Non-pigmented ciliary epithelial cell (primary cell): ENCODE results near the gene KMT5C.

Experiments used
- DNase-seq: peaks from one replicate; pipeline ENCODE4 v3.0.0-alpha.2; 2010; ENCODE audit warnings: low read depth

KMT5C gene

DNA sequence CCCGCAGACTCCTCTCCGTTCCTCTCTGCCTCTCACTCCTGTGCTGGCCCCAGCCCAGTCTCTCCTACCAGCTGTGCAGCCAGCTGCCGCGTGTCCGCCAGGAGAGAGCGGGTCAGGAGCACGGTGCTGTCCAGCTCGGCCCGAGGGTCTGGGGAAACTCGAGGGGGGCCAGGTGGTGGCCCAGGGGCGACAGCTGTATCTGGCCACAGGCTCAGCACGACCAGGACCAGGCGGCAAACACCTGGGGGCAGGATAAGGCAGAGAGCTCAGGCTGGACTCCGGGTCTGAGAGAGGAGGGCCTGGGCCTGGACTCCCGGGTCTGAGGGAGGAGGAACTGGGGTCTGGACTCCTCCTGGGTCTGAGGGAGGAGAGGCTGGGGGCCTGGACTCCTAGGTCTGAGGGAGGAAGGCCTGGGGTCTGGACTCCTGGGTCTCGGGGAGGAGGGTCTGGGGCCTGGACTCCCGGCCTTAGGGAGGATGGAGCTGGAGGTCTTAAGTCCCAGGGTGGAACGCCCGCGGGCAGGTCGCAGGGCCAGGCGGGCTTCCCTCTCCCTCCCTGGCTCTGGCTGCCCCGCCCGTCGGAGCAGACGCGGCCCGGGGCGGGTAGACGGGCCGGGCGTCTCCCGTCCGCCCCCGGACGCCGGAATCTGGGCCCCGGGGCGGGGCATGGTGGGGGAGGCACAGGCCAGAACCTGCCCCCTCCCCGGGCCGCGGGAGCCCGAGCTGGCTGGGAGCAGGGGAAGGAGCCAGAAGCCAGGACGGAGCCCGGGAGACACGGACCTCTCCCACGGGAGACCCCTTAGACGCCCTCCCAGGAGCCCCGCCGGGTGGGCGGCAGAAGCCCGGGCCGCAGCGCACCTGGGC is 29.3 kb downstream of the KMT5C start:
- no peak for DNase-seq

DNA sequence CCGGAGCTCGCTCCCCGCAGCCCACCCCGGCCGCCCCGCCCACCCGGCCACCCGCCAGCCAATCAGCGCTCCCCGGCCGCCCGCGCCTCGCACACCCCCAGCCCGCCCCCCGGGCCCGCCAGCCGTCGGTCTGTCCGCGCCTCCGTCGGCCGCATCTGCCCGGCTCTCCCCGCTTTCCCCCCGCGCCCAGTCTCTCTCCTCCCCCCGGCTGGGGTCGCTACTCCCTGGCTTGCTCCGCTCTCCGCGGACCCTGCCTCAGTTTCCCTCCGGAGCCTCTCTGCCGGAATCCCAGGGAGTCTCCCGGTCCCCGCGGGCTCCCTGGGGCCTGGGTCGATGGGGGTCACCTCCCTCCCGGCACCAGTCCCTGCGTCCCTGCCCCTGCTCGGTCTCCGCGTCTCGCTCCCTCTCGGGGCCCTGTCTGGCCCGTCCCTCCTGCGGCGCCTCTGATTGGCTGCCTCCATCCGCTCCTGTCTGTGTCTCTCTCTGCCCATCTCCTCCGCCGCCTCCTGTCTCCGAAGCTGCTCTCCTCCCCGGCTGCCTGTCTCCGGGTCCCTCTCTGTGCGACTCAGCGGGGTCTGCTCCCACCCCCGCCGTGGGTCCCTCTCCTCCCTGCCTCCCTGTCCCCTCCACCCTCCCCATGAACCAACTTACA is 30.1 kb downstream of the KMT5C start:
- DNase-seq = no peak

DNA sequence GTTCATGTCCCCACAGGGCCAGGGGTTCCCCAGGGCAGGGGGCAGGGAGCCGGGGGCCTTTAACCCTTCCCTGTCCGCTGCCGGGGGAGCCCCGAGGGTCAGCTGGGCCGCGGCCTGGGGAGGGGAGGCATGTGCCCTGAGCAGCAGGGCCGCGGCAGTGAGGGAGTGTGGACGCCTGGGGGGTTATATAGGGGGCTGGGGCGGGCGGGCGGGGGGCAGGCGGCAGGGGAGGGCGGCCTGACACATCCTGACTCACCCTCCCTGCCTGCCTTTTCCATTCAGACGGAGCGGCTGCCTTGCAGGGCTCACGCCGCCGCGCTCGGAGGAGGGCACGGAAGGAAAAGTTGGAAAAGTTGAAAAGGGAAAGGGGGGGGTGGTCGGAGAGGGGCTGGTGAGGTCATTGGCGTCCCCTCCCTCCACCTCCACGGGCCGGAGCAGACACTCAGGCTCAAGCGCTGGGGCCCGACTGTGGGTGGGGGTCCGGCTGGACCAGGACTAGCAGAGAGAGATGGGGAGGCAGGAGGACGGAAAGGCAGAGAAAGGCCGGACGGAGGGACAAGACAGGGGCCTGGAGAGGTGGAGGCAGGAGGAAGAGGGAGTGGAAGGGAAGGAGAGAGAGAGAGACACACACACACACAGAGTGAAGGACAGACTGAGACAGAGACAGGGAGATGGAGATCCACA is 30.8 kb downstream of the KMT5C start, which contains the start of gene IL11:
Gene IL11, minus strand, starts transcription at position 159 of the 684 bp plus-strand sequence. Its CDS starts 153 bp downstream, at position 6.
- no peak for DNase-seq

DNA sequence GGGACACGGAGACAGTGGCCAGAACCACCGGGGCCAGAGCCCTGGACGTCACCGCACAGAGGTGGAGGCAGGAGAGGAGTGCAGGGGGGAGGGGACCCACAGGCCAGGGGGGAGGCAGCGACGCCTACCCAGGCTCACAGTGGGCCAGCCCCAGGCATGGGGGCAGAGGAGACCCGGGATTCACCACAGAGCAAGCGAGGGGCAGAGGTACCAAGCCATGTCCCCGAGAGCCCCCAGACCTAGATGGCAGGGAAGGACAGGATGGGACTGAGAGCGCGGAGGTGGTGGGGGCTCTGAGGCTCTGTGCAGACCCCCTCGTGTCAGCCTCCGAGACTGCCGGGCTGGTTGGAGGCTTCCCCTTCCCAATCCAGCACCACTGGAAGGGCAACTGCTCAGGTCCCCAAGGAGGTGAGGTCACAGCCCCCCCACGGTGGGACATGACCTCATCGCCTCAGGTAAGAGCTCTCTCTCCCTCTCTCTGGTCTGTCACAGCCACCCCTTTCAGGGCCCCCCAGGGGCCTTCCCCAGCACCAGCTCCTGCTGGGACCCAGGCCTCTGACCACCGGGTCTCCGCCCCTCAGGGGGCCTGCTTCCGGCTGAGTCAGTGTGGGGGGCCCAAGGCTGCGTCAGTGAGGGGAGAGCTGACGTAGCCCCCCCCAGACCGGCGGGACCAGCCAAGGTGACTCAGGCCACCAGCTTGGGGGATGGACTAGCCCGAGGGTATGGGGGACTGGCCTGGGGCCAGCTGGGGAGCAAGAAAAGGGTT is 32.8 kb downstream of the KMT5C start:
- no peak for DNase-seq

DNA sequence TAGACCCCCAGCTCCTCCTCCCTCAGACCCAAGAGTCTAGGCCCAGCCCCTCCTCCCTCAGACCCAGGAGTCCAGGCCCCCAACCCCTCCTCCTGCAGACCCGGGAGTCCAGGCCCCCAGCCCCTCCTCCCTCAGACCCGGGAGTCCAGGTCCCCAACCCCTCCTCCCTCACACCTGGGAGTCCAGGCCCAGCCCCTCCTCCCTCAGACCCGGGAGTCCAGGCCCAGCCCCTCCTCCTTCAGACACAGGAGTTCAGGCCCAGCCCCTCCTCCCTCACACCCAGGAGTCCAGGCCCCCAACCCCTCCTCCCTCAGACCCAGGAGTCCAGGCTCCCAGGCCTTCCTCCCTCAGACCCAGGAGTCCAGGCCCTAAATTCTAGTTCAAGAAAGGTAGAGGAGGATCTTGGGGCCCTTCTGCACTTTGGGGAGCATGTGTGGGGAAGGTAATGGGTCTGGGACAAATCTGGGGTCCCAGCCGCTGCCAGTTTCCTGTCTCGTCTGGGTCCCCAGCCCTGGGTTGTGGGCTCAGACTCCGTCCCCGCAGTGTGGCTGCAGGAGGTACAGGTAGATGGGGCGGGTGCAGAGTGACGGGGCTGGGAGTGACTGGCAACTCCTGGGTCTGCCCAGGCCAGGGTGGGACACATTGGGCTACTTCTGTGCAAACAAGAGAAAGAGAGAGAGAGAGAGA is 33.8 kb downstream of the KMT5C start:
- DNase-seq = no peak

DNA sequence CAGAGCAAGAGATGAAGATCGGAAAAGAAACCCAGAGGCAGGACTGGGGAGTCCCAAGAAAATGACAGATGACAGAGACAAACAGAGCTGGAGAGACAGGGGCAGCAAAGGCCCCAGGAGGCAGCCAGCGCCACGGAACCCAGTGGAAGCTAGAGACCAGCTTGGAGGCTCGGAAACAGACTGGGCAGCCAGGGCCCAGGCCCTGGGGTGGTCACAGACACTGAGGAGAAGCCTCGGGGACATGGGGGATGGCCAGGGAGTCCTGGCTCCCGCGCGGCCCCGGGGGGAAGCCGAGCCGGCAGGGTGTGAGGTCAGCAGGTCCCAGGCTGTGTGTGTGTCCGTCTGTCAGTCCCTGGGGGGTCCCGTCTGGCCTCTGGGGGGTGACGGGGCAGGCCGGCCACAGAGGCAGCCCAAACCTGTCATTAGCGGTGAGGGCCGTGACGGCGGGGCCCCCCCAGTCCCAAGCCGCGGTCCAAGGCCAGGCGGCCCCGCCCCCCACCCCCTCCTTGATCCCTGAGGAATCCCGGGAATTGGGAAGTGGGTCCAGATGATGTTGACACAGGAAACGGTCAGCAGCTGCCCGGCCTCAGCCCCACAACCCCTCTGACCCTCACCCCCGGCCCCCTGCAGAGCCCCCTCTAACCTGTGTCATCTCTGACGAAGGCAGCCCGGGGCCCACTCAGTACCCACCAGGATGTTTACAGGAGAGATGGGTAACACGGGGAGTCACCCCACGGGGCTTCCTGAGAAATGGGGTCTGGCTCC is 34.5 kb downstream of the KMT5C start:
- no peak for DNase-seq

DNA sequence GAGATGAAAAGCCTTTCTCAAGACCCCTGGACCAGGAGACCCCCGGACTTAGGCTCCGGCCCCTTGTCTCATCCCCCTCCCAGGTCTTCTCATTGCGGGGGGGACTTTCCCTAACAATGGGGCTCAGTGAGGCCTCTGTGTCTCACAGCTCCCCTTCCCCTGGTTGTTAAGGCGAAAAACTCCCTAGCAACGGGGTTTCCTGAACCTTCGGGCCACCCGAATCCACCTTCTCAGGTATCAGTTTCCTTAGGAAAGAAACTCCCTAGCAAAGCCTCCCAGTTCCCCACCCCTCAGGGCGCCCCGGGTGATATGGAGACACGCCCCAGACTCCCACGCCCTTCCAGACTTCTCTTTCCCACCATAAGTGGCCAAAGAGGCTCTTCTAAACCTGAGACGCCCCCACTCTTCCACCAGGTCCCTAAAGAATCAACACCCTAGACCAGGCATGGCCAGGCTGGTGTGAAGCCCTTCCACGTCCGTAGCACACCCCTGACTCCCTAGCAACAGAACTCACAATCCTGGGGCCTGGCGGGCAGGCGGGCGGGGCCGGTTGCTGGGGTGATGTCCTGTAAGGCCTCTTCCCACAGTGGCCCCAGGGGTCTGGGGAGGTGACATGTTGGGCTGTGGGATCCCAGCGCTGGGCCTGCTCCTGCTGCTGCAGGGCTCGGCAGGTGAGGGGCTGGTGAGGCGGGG is 36.7 kb downstream of the KMT5C start, which contains the start of gene TMEM190:
Gene TMEM190, plus strand, starts transcription at position 586 of the 693 bp plus-strand sequence. Its CDS starts 28 bp downstream, at position 614.
- no peak for DNase-seq

DNA sequence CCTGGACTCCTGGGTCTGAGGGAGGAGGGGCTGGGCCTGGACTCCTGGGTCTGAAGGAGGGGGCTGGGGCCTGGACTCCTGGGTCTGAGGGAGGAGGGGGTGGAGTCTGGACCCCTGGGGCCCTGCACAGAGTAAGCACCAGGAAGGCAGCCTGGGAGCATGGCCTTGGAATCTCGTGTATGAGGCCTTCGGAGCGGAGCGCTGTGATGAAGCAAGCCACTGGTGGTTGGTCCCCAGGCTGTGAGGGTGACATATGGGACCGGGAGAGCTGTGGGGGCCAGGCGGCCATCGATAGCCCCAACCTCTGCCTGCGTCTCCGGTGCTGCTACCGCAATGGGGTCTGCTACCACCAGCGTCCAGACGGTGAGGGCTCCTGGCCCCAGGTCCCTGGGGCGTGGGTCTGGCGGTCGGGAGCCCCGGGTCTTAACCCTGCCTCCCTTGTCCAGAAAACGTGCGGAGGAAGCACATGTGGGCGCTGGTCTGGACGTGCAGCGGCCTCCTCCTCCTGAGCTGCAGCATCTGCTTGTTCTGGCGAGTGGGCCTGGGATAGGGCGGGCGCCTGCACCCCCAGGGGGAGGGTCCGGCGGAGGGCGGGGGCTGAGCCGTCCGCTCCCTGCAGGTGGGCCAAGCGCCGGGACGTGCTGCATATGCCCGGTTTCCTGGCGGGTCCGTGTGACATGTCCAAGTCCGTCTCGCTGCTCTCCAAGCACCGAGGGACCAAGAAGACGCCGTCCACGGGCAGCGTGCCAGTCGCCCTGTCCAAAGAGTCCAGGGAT is 37.9 kb downstream of the KMT5C start:
- no peak for DNase-seq

DNA sequence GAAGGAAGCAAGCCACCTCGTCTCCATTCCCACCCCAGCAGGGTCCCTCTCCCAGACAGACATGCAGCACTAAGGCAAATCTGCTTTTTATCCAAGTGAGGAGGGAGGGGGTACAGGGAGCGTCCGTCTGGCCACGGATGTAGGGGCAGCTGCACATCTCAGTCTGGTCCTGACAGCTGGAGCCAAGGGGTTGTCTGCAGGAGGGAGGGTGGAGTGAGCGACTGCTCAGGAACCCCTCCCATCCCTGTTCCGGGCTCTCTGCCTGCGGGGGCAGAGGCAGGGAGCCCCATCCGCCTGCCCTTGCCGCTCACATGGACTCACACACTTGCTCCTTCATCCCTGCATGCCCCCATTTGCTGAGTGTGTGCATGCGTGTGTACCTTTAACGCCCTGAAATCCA is 39.5 kb downstream of the KMT5C start:
- DNase-seq = no peak

DNA sequence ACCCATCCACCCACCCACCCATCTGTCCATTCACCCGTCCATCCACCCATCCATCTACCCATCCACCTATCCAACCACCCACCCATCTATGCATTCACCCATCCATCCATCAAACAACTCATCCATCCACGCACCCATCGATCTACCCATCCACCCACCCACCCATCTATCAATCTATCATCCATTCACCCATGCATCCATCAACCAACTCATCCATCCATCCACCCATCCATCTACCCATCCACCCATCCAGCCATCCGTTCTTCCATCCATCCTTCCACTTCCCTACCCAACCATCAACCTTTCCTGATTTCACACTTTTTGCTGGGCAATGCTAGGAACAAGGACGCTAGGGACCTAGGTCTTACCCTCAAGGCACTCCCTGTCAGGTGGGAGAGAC is 42.3 kb downstream of the KMT5C start:
- DNase-seq = no peak

DNA sequence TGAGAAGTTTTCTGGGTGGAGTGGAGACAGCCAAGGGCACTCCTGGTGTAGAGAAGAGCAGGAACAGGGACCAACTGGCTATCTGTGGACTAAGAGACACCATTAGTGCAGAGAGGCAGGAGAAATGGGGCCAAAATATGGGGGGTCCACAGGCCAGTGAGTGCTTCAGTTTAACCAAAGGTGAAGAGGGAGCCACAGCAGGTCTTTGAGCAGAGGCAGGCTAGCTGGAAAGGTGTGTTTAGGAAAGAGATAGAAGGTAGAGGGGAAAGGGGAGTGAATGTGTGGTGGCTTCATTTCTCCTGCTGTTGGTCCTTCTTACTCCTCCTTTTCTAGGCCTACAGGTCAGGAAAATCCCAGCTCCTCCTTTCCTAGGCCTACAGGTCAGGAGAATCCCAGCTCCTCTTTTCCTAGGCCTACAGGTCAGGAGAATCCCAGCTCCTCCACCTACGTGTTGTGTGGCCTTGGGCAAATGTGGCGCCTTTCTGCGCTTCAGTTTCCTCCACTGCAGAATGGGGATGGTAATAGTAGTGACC is 42.9 kb downstream of the KMT5C start:
- no peak for DNase-seq

DNA sequence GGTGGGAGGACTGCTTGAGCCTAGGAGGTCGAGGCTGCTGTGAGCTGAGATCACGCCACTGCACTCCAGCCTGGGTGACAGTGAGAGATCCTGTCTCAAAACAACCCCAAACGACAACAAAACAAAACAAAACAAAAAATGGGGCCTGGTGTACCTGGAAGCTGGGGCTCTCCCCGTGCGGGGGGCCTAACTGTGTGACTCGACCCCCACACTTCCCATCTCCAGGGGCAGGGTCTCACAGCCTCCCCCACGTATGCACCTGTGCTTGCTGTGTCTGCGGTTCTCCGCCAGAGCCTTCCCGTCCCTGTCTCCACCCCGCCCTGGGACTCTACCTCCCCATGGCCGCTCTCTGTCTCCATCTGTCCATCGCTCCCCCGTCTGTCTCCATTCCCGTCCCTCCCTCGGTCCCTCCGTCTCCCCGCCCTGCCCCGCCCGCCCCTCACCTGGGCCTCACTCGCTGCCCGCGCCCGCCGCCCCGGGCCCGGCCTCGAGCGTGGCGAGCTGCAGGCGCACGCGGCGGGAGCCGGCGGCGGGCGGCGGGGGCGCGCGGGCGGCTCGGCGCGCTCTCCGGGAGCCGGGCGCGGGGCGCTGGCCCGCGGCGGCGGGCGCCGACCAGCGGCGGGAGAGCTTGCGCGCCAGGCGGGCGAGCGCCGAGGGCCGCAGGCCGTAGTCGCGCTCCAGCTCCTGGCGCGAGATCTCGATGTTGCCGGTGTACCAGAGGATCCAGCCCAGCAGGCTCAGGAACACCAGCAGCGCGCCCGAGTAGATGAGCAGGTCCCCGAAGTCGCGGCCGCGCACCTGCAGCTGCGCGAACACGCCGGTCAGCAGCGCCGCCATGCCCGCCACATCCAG is 43.8 kb downstream of the KMT5C start:
- DNase-seq = no peak

DNA sequence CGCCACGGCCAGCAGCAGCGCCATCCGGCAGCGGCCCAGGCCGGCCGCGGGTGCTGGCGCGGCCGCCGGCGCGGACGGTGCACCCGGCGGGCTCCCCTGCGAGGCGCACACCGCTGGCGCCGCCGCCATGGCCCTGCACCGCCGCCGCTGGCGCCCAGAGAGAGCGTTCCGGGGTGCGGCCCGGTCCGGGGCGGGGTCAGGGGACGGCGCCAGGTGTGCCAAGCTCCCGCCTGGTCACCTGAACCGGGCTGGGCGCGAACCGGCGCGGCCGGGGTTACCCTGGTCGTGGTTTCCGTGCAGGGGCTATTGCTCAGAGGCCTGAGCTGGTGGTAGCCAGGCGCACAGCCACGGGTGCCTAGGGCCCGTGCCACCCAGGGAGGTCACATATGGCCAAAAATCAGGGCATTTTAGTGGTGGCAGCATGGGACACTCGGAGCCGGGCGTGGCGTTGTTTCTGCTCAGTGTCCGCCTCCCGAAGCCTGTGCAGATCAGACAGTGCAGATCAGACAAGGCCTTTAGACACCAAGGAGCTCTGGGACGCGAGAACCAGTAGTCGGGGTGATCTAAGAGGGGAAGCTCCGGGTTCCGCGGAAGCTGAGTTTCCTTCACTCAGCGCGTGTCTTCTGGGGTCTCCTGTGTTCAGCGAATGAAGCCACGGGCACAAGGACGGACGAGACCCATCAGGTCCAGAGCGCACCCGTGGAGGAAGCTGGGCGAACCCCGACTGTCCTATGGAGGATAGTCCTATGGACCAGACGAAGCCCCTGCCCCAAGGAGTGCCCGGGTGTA is 44.6 kb downstream of the KMT5C start, which contains the start of gene TMEM238:
Gene TMEM238, minus strand, starts transcription at position 162 of the 789 bp plus-strand sequence. Its CDS starts 33 bp downstream, at position 129.
- no peak for DNase-seq

DNA sequence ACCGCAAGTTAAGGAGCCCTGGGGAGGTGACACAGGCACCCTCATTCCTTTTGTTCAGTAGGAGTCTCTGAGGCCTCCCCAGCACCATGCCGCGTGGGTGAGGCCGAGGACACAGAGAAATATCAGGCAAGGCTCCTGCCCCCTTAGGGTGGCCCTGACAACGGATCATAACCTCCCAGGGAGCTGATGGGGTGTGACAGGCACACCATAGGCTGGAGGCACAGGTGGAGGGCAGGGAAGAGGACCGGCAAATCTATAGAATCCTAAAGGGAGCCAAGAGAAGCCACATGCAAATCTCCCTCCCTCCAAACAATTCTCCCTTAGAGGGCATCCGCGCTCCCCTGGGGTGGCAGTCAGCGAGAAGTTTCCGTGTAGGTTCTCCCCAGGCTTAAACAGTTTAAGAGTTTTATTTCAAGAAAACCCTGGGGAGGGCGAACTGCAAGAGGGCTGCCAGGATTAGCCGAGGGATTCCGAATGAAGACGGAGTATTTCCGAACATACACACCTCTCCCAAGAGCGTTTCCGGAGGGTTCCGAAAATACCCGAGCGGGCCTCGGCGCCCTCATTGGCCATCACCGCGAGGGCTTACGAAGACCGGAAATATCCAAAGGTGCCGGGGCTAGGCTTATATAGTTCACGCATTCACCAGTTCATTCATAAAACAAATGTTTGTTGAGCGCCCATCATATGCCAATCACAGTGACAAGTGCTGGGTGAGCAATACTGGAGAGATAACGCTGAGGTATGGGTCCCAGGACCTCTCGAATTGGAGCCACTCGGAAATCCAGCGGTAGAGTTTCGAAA is 45.4 kb downstream of the KMT5C start:
- DNase-seq = peak; percentile 85

DNA sequence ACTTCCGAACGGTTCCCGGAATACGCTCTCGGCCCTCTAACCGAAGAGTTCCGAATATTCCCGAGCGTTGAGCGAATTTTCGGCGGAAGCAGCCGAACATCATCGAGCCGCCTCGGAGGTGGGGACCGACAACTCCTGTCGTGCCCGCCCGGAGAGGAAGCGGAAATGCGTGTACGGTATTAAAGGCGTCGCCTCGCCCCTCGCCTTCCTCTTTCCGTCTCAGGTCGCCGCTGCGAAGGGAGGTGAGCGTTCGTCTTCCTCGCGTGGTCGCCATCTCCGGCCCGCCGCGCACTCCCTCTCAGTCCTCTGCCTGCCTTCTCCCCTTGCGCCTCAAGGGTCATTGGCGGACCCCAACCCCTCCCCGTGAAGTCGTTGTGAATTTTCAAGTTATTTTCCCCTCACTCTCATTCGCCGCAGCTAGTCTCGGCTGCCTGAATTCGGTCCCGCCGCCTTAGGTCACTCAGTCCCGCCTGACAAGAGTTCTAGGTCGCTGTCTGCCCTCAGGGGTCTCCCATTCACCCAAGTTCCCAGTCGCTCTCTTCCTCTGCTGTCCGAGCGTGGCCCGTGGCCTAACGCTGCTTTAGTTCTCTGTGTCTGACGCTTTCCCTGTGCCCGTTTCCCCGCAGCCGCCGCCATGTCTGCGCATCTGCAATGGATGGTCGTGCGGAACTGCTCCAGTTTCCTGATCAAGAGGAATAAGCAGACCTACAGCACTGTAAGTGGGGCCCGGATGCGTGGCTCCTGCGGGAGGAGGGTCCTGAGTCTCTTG is 46.2 kb downstream of the KMT5C start, which contains the start of gene RPL28:
Gene RPL28, plus strand, starts transcription at position 209 of the 769 bp plus-strand sequence. Its CDS starts 426 bp downstream, at position 635.
- peak; percentile 87 for DNase-seq
